HG02970 (cell line): ENCODE results near the gene SIX3.

ENCODE experiments used
- ATAC-seq: cut with Tn5 transposase; IDR thresholded peaks from one replicate; pipeline ENCODE4 v1.9.1; 2021; ENCODE audit warnings: mild to moderate bottlenecking, moderate library complexity, moderate number of reproducible peaks; ENCODE audit not compliant: unreplicated experiment, low FRiP score

Gene SIX3

GRCh38 chr2:44980751-44981713 lies 39.5 kb downstream of the SIX3 start:
- ATAC-seq = no peak

GRCh38 chr2:44981714-44982108 lies 40.2 kb downstream of the SIX3 start:
- no peak for ATAC-seq

GRCh38 chr2:44983836-44984604 lies 42.5 kb downstream of the SIX3 start:
- no peak for ATAC-seq

GRCh38 chr2:44989176-44989575 lies 47.7 kb downstream of the SIX3 start:
- ATAC-seq = no peak

GRCh38 chr2:44994377-44994776 lies 52.9 kb downstream of the SIX3 start:
- ATAC-seq = no peak
